HG02678 (cell line): ENCODE data around the gene ERC1.
"Not testable (repeated sequence)": the region's sequence is repeated elsewhere in the genome, so short reads cannot be mapped to it uniquely, and the experiment has no call there.

Experiments used
- ATAC-seq: cut with Tn5 transposase; IDR thresholded peaks from one replicate; pipeline ENCODE4 v1.9.1; 2021; ENCODE audit warnings: mild to moderate bottlenecking, moderate library complexity; ENCODE audit not compliant: unreplicated experiment

The ERC1 gene

GRCh38 chr12:981176-981828 lies 9.7 kb upstream of the ERC1 start:
- no peak for ATAC-seq

- ATAC-seq: no peak
Observed at GRCh38 chr12:981961-982360, 9.1 kb upstream of the ERC1 start.

DNA sequence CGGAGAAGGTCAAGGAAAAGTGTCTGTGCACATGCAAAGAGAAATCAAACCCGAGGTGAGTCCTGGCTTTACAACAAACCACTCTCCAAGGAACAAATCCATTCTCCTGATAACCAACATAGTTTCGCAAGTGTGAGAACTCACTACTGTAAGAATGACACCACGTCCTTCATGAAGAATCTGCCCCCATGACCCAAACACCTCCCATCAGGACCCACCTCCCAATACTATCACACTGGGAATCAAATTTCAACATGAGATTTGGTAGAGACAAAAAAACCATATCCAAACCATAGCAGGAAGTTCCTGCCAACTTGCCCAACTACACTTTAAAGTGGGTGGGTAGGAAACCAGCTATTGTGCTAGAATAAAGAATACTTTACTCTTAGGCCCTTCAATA lies 2.4 kb upstream of the ERC1 start:
- no peak for ATAC-seq

DNA sequence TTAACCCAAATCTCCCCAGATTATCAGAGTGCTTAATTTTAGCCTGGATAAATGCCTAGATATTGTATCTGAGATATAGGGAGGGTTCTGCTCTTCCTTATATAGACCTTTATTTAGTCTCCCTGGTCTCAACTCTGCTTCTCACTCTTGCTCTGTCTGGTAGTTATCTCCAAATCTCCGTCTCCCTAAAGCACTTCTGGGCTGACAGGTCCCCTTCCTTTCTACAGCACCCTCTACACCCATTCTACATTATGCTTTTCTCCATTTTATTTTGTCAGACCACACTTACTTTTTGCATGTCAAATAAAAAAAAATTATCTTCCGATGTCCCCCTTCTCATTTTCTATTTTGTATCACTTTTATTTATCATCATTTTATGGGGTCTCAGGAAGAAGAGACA lies 2.0 kb upstream of the ERC1 start:
- ATAC-seq: no peak

DNA sequence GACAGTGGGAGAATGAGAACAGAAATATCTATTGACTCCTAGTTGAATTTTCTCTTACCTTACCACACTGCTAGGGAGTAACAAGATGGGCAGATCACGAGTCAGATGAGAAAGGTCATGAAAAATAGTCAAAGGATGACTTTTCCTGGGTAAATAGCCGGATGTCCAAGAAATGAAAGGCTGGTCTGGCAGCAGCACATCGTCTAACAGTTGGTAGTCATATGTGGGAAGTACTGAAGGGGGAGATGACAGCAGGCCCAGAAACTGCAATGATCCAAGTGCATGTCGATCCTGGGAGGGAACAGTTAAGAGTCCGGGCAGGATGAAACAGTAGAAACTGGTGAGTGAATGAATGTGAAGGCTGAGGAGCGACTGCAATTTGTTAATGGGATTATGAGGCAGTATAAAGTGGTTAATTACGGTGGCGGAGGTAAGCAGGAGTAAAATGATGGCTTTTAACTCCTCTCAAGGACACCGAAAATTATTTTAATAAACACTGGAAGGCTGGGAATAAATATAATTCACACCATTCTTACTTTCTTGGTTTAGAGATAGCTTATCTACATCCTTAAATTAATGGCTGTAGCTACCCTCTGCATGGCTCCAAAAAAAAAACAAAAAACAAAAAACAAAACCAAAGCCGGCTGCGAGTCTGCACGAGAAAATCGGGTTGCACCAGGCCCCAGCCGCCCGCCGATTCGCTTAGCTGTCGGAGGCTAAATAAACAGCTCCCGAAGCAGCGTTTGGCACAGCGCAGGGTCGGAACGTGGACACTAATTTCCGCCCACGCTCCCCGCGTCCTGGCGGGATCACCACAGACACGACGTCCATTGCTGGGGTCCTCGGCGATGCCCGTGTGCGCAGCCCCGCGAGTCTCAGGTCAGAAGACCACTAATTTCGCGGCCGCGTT lies 1.0 kb upstream of the ERC1 start:
- ATAC-seq: peak; percentile 6

DNA sequence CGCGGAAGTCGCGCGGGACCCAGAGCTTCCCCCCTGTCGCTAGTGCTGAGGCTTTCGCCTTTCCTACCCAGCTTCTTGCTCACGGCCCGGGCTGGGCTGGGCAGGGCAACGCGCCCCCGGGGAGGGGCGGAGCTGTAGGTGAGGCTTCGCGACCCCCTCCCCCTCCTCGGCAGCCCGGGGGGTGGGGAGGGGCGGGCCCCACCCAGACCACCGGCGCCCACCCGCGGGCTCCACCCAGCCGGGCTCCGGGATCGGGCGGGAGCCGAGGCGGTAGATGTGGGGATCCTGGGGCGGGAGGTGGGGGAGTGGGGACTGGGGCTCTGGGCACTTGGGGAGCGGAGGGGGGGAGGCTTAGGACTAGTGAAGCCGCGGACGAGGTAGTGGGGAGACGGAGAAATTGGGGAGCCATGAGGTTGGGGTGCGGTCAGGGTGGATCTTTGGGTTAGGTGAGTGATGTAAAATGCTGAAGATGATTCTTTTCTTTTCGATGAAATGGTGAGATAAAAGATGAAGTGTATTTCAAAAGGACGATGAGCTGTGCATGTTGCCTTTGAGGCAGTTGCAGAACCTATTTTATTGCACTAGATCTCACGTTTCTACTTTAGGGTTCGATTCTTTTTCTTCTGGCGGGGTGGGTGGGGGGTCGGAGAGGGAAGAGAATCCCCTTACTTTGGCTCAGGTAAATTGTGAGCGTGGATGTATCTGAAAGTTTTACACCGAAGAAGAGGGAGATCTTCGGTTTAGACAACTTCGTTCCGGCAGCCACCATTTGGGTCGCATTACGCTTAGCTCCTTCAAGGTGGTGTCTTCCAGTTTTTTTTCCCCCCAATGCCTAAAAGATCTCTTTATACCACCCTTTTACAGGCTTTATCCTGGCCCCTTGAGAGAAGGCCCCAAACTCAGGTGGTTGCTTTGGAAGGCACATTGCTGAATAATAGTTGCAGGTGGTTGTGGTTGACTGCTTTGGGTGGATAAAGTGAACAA lies 619 bp downstream of the ERC1 start:
- ATAC-seq: no peak

- ATAC-seq: no peak
Observed at GRCh38 chr12:992647-993046, 1.6 kb downstream of the ERC1 start.

DNA sequence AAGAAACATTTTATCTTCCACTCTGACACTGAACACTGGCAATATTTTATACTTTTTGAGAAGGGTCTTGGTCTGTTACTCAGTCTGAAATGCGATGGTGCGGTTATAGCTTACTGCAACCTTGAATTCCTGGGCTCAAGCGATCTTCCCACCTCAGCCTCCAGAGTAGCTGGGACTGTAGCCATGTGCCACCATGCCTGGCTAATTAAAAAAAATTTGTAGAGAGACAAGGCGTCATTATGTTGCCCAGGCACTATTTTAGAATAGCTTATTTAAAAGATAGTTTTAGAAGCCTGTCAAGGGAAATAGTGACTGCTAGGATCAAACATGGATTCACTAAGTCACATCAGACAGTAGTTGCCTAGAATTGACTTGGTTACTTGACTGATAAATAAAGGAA lies 5.9 kb downstream of the ERC1 start:
- ATAC-seq: no peak

- no peak for ATAC-seq
Observed at GRCh38 chr12:997505-997904, 6.5 kb downstream of the ERC1 start.

- ATAC-seq: peak; percentile 82
Observed at GRCh38 chr12:998020-998874, 7.2 kb downstream of the ERC1 start.

GRCh38 chr12:999736-1000135 lies 8.7 kb downstream of the ERC1 start:
- ATAC-seq: not testable (repeated sequence)

GRCh38 chr12:1001507-1001906 lies 10.5 kb downstream of the ERC1 start:
- ATAC-seq: no peak

GRCh38 chr12:1003600-1004271 lies 12.7 kb downstream of the ERC1 start:
- ATAC-seq: no peak

GRCh38 chr12:1006255-1006654 lies 15.2 kb downstream of the ERC1 start:
- ATAC-seq: no peak

DNA sequence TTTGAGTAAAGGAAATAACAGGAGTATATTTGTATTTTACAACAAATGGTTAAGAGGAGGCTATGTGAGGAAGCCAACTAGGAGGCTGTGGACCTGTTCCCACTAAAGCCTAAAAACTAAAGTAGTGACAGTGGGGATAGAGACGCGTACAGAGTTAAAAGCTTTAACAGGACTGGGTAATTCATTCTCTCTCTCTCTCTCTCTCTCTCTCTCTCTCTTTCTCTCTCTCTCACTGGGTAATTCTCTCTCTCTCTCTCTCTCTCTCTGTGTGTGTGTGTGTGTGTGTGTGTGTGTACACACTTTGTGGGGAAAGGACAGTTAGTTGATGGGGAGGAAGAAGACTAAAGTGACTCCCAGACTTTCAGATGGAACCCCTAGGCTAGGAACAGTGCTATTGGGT lies 16.3 kb downstream of the ERC1 start:
- no peak for ATAC-seq

- ATAC-seq: no peak
Observed at GRCh38 chr12:1007994-1008393, 17.0 kb downstream of the ERC1 start.

- ATAC-seq: no peak
Observed at GRCh38 chr12:1011091-1011490, 20.1 kb downstream of the ERC1 start.

DNA sequence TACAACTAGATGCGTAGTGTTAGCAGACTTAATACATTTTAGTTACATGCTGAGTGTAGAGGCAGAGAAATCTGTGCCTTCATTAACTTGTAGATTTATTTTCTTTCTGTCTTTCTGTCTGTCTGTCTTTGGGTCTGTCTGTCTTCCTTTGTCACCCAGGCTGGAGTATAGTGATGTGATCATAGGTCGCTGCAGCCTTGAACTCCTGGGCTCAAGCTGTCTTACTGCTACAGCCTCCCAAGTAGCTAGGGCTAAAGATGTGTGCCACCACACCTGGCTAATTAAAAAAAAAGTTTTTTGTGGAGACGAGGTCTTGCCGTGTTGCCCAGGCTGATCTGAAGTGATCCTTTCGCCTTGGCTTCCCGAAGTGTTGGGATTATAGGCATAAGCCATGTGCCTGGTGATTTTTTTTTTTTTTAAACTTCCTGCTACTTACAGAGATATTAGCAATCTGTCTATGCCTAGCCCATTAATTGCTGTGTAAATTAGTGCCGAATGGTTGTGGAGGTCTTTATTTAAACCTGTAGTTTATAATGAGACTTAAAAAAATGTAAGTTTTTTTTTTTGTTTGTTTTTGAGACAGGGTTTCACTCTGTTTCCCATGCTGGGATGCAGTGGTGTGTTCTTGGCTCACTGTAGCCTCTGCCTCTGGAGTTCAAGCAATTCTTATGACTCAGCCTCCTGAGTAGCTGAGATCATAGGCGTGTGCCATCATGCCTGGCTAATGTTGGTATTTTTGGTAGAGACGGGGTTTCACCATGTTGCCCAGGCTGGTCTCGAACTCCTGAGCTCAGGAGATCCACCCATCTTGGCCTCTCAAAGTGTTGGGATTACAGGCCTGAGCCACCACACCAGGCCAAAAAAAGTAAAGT lies 22.8 kb downstream of the ERC1 start:
- no peak for ATAC-seq

- no peak for ATAC-seq
Observed at GRCh38 chr12:1019283-1019682, 28.3 kb downstream of the ERC1 start.
